GM08714 (cell line): ENCODE results near the gene NOVA1.

Experiments used
- H3K4me3 ChIP-seq: fragments of 200-500 bp; sonication (Bioruptor generic); 2 replicates; pipeline ENCODE4 v1.5.1; 2014; ENCODE audit warnings: mild to moderate bottlenecking, low read length, inconsistent platforms
- ZNF274 ChIP-seq: IDR thresholded peaks from 2 replicates; pipeline ENCODE4 v1.6.1; 2012; ENCODE audit warnings: mild to moderate bottlenecking, low read depth, low read length

The NOVA1 gene

DNA sequence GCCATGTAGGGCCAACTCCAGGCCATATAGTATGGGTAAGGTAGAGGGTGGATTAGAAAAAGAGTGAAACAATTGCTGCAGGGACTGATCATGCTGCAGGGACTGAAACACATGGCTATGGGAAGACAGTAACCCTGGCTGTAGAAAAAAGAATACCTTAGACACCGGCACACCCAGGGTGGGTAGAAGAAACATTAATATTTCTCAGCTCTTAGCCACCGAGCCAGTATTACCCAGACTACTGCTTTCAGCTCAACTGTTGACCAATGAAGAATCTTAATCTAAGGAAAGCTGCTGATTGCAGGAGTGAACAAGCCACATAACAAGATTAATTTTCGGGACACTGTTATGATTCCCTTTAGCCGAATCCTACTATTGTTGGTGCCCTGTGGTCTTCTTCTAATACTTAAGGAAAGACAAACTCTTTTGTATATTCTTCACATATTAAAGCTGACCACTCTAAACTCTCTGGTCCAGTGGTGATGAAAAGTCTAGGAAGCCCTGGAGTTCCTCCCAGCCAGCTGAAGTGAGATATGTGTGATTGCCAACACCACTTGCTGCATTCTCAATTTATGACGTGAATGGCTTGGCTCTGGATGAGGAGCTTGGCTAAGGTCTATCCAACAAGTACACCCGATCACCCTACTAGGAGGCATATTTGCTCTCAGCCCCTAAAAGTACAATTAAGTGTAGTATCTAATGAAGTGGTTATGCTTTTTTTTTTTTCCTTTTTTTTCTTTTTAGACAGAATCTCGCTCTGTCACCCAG, 69.2 kb downstream of the NOVA1 start:
- no peak for TF ChIP-seq ZNF274
- H3K4me3 ChIP-seq: no peak overlapping the region

DNA sequence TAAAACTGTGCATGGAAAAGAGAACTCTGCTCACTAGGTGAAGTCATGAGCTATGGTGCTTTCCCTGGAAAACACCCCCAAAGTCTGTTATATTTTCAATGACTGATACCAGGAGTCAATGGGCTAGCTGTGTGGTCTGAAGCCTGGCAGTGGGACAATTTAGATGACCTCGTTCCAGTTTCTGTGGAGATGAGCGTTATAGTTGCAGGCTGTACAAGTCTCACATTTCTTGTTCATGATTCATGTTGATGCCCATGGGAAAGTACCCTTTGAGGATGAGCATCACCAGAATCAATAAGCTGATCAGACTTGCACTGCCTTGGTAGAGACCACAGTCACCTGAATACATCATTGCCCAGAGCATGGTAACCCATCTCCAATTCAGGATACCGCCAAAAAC, 70.7 kb downstream of the NOVA1 start:
- H3K4me3 ChIP-seq: no peak overlapping the region
- TF ChIP-seq ZNF274: no peak

DNA sequence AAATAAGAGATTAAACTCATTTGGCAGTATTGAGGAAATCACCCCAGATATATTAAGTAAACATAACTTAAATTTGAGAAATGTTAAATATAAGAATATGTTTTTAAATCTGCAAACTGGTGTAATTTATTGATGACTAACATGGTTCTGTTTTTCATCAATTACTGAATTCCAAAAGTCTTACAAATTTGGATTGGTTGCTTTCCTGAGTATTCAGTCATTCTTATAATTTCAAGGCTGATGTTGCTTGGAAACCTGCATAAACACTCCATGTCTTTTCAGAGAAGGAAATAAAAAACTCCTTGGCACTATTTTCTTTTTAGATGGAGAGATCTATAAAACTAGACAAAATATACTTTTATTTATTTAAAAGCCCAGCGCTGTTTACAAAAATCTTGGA, 71.7 kb downstream of the NOVA1 start:
- TF ChIP-seq ZNF274: no peak
- no peak overlapping the region for H3K4me3 ChIP-seq

DNA sequence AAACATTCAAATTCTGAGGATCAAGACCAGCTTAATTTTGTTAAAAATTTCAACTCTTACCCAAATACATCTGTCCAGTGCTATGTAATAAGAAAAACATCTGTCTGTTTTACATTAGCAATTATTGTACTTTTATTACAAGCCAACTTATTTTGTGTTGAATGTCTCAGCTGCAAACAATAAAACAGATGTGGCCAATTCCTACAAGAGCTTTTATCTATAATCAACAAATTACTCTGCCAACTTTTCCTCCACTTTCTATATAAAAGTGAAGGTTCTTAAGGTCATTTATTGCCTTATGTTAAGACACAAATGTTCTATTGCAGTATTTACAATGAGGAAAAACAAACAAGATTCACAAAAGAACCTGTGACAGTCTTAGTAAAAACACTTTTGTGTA, 72.7 kb downstream of the NOVA1 start:
- H3K4me3 ChIP-seq: no peak overlapping the region
- no peak for TF ChIP-seq ZNF274

DNA sequence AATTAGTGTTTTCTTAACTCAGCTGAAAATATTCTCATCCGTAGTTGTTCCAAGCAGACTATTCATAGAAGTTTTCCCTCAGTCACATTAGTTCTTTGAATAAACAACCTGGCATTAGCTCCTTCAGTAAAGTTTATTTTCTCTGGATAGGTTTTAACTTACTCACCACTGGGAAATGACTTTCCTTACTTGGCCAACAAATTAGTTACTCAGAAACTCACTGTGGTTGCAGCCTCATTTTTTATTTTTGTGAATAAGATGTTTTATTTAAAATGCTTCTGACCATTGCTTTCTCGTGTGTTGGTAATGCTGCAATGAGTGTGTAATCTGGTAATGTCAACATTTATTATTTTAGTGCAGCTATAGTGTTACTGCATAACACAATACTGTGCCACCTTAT, 74.9 kb downstream of the NOVA1 start:
- TF ChIP-seq ZNF274: no peak
- H3K4me3 ChIP-seq: no peak overlapping the region

DNA sequence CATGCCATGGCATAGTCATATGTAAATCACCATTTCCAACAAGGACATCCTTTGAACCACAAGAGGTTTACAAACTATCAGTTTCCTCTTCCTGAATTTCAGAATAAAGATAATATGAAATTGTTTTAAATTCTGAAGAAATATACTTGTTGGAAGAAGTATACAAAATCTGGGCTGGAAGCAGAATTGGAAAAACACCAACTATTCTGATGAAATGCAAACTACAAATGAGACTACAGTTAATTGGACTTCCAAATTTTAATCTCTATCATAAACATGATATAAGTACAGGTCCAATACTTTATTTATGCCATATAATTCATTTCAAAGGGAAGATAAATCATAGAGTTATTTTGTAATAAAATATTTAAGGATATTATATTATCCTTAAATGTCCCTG, 80.1 kb downstream of the NOVA1 start:
- TF ChIP-seq ZNF274: no peak
- no peak overlapping the region for H3K4me3 ChIP-seq

DNA sequence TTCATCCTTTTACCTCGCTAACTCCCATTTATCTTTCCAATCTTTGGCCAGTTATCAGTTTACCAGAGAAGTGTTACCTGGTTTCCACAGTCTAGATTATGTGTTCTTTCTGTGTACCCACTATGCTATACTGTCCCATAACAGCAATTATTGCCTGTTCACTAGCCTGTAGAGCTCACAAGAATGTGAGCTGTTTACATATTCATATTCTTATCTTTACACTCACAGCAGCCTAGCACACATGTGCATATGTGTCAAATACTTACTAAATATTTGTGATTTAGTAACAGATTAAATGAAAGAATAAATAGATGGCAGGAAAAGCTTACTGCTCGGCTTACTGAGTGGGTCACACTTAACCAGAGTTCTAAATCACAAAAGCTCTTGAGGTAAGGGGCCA, 97.8 kb downstream of the NOVA1 start:
- H3K4me3 ChIP-seq: no peak overlapping the region
- TF ChIP-seq ZNF274: no peak

DNA sequence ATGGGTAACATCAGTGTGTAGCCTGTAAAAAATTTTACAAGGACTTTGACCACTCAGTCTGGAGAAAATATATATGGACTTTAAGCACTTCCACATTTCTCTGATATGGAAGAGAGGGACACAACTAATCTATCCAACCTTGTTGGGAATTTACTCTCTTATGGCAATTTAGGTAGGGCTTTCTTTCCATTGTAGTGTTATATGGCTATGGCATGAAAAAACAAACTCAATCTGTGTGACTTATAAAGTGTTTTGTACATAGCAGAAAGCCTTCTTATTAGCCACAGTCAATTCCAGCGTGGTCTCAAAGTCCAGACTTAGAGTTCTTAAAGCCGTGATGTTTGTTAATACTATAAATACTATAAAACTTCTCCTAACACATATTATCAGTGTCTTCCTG, 98.3 kb downstream of the NOVA1 start:
- TF ChIP-seq ZNF274: no peak
- no peak overlapping the region for H3K4me3 ChIP-seq

DNA sequence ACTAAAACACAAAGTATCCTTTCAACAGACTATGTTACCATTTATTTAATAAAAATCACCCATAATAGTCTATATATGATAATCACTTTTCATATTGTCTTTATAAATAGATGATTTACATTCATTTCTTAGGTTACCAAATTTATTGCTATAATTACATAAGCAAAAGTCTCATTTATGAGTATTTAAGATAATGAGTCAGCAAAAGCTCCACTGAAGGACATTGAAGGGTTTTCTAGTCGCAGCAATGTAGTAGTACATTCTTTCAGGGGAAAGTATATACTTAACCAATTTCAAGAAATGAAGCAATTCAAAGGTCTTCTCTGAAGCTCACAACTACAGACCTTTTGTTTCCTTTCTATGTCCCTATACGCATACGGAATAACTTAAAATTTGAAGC, 110.9 kb downstream of the NOVA1 start:
- TF ChIP-seq ZNF274: no peak
- H3K4me3 ChIP-seq: no peak overlapping the region

DNA sequence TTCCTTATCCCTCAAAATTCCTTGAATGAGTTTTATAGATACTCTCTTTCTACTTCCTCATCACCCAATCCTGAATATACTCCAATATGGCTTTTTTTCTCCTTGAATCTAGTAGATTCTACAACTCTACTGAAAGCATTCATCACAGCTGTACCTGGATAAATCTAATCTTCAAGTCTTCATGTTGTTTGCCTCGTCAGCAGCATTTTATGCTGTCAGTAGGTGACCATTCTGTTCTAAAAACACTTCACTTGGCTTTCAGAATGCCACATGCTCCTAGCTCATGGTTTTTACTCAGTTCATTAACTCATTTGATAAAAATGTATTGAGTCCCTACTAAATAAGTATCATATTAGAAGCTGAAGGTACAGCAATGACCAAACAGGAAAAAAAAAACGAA, 113.3 kb downstream of the NOVA1 start:
- no peak overlapping the region for H3K4me3 ChIP-seq
- no peak for TF ChIP-seq ZNF274

DNA sequence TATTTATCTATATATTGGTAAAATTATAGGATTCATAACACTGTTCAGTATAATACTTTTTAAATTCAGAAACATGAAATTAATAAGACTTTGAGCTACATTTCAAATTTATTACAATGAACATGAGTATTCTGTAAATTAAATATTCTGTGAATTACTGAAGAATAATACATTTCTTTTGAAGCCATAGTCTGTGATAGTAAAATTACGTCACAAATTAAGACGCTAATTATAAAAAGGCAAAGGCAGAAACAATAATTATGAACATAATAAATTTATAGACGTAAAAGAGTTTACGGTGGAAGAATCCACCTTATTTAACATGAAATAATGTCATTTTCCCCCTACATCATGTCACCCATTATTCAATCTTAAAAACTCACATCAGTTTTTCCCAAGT, 118.9 kb downstream of the NOVA1 start:
- TF ChIP-seq ZNF274: no peak
- no peak overlapping the region for H3K4me3 ChIP-seq

DNA sequence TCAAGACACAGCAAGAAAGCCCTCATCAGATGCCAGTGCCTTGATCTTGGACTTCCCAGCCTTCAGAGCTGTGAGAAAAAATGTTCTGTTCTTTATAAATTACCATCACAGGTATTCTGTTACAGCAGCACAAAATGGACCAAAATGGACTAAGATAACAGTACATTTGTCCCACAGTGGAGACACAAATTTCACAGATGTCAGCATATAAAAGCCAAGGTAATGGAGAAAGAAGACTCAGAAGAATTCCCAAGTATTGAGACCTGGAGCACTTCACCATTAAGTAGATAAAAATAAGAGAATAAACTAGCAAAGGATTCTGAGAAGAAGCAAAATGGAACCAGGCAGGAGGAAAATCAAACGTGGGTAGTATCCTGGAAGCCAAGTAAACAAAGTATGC, 131.0 kb downstream of the NOVA1 start:
- no peak overlapping the region for H3K4me3 ChIP-seq
- no peak for TF ChIP-seq ZNF274

DNA sequence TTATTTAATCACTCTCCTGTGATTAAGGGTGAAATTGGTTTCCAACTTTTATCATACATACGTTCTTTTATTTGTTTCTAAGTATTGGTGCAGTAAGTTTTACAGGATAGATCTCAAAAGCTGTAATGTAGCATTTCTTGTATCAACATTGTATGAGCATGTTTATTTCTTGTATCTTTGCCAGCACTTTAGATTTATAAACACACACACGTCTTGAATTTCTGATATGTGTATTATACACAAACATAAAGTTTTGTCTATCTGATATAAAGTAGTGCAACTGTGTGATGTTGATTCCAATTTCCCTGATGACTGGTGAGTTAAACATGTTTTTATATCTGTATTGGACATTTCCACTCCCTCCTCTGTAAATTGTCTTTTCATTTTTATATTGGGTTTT, 134.7 kb downstream of the NOVA1 start:
- no peak overlapping the region for H3K4me3 ChIP-seq
- TF ChIP-seq ZNF274: no peak

DNA sequence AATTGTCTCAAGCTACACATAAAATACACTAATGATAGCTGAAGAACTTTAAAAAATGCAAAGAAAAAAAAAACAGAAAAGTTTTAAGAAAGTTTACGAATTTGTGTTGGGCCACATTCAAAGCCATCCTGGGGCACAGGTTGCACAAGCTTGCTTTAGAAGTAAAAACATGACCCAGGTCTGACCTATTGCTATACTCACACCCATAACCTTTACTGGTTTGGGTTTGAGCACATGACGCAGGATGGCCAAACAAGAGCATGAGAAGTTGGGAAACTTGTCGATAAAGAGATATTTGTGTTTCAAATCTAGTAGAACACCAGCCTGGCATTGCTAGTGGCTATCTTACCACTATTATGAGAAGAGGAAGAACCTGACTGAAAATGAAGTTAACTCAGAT, 143.7 kb downstream of the NOVA1 start:
- H3K4me3 ChIP-seq: no peak overlapping the region
- TF ChIP-seq ZNF274: no peak

DNA sequence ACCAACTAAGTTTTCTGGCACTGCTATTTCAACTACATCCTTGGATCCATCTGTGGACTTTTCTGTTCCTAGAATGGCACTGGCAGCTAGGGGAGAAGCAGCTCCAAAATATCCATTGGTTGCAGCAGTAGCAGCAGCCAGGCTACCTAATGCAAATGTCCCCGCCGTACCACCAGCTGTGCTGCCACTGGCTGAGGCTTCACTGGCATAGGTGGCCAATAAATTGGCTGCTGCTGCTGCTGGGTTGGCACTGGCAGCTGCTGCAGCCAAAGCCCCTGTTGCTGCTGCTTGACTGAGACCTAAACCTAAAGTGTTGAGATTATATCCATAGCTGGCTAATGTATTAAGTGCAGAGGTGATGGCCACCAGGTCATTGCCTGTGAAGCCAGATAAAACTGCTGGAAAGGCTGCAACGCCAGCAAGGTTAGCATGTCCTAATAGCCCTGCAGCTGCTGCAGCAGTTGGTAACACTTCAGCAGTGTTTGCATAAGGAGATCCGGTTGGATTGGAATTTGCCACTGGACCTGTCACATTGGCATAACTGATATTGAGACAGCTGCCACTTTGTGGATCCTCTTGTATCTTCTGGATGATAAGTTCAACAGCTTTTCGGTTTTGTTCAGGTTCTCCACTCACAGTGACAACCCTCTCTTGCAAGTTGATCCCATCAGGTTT, 149.5 kb downstream of the NOVA1 start:
- no peak for TF ChIP-seq ZNF274
- no peak overlapping the region for H3K4me3 ChIP-seq

DNA sequence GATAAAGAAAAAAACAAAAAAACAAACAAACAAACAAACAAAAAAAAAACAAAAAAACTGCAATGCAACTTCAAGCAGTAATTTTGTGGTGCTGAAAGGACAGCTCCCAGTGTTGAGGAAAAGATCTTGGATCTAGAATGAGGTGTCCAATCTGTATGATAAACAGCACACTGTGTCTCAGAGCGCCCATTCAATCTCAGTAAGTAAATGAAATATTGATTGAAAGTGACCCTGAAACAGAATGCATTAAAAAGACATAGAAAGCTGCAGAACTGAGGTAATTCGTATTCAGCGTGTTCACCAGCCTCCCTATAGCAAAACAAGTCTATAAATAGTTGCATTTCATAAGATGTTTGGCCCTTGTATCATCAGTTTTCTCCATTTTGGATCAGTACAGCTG, 153.0 kb downstream of the NOVA1 start:
- TF ChIP-seq ZNF274: no peak
- no peak overlapping the region for H3K4me3 ChIP-seq
